HepG2 (cell line): Measurements from ENCODE around the gene AUTS2. TPM values are rescaled to one million over a fixed set of nuclear protein-coding genes. Genes with fewer than 3 reads are reported as not detected.

ENCODE experiments used
- CC2D1A ChIP-seq: sonication (generic); formaldehyde crosslinking; IDR thresholded peaks from 2 replicates; pipeline ENCODE4 v1.8.1; 2023; ENCODE audit warnings: mild to moderate bottlenecking, missing genetic modification reagents
- CSRNP2 ChIP-seq: sonication (generic); formaldehyde crosslinking; conservative IDR thresholded peaks from 2 replicates; pipeline ENCODE4 v1.8.0; 2022; ENCODE audit warnings: low read depth, missing genetic modification reagents
- ETV5 ChIP-seq: IDR thresholded peaks from 2 replicates; pipeline ENCODE4 v1.6.1; 2018; ENCODE audit warnings: missing biosample characterization, missing genetic modification reagents, inconsistent platforms, borderline replicate concordance
- GATAD2A ChIP-seq: IDR thresholded peaks from 2 replicates; pipeline ENCODE4 v1.6.1; 2016
- HIC2 ChIP-seq: sonication (generic); formaldehyde crosslinking; IDR thresholded peaks from 2 replicates; pipeline ENCODE4 v1.9.0; 2022; ENCODE audit warnings: low read depth, missing genetic modification reagents
- MLLT10 ChIP-seq: sonication (generic); formaldehyde crosslinking; IDR thresholded peaks from 2 replicates; pipeline ENCODE4 v1.4.0; 2020; ENCODE audit warnings: missing genetic modification reagents
- MTA3 ChIP-seq: sonication (generic); formaldehyde crosslinking; IDR thresholded peaks from 2 replicates; pipeline ENCODE4 v1.4.0; 2020; ENCODE audit warnings: missing genetic modification reagents
- RAD21 ChIP-seq: fragments of 450-650 bp; formaldehyde crosslinking; IDR thresholded peaks from 2 replicates; pipeline ENCODE4 v1.5.0; 2020; ENCODE audit warnings: mild to moderate bottlenecking
- SOX13 ChIP-seq, 3 experiments: fragments of 450-650 bp in 1 of 3; sonication (generic) in 1 of 3; formaldehyde crosslinking in 1 of 3; IDR thresholded peaks in 2 of 3; conservative IDR thresholded peaks in 1 of 3; 2 replicates each; pipeline versions ENCODE4 v1.5.0 to v1.6.1; 2016 to 2020; ENCODE audit warnings: antibody characterized with exemption in 1 of 3, mild to moderate bottlenecking in 1 of 3, missing compliant biosample characterization in 1 of 3, missing genetic modification reagents in 1 of 3, moderate library complexity in 1 of 3
- ZHX2 ChIP-seq, 2 experiments: sonication (generic) in 1 of 2; formaldehyde crosslinking in 1 of 2; IDR thresholded peaks; 2 replicates each; pipeline versions ENCODE4 v1.6.1 to v1.9.0; 2014 to 2022; ENCODE audit warnings: antibody characterized with exemption in 1 of 2, borderline replicate concordance in 1 of 2, inconsistent platforms in 1 of 2, low read depth in 1 of 2, missing genetic modification reagents in 1 of 2
- ZNF121 ChIP-seq: sonication (generic); formaldehyde crosslinking; IDR thresholded peaks from 2 replicates; pipeline ENCODE4 v1.5.0; 2020; ENCODE audit warnings: mild to moderate bottlenecking, missing genetic modification reagents
- ZNF256 ChIP-seq: sonication (generic); formaldehyde crosslinking; conservative IDR thresholded peaks from 2 replicates; pipeline ENCODE4 v1.4.0; 2020; ENCODE audit warnings: missing genetic modification reagents
- ZNF263 ChIP-seq: sonication (generic); formaldehyde crosslinking; IDR thresholded peaks from 2 replicates; pipeline ENCODE4 v1.4.0; 2020; ENCODE audit warnings: missing genetic modification reagents
- ZNF274 ChIP-seq: sonication (generic); formaldehyde crosslinking; IDR thresholded peaks from 2 replicates; pipeline ENCODE4 v1.5.1; 2020; ENCODE audit warnings: mild to moderate bottlenecking, missing genetic modification reagents
- ZNF720 ChIP-seq: sonication (generic); formaldehyde crosslinking; IDR thresholded peaks from 2 replicates; pipeline ENCODE4 v1.4.0; 2020; ENCODE audit warnings: missing genetic modification reagents
- ZNF749 ChIP-seq: sonication (generic); formaldehyde crosslinking; IDR thresholded peaks from 2 replicates; pipeline ENCODE4 v1.8.0; 2022; ENCODE audit warnings: mild to moderate bottlenecking, missing genetic modification reagents, moderate library complexity, borderline replicate concordance
- ZNF75D ChIP-seq: sonication (generic); formaldehyde crosslinking; IDR thresholded peaks from 2 replicates; pipeline ENCODE4 v1.8.1; 2023; ENCODE audit warnings: missing genetic modification reagents, mild to moderate bottlenecking, borderline replicate concordance
- ZNF770 ChIP-seq: sonication (generic); formaldehyde crosslinking; IDR thresholded peaks from 2 replicates; pipeline ENCODE4 v1.5.0; 2020; ENCODE audit warnings: mild to moderate bottlenecking, missing genetic modification reagents
- ZNF773 ChIP-seq: sonication (generic); formaldehyde crosslinking; IDR thresholded peaks from 2 replicates; pipeline ENCODE4 v1.4.0; 2020; ENCODE audit warnings: missing genetic modification reagents, borderline replicate concordance
- polyA plus RNA-seq, 8 experiments: library from polyadenylated mRNA; depleted of rRNA in 3 of 8; stranded (reverse) in 7 of 8; unstranded in 1 of 8; fragments of >200 nt; fragmentation: Illumina TruSeq in 4 of 8; extraction: Trizol in 4 of 8; gene quantifications; 2 replicates each; pipeline versions ENCODE4 v1.2.1 to v1.2.3, GENCODE V29; 2011 to 2016; ENCODE audit warnings: low read depth in 4 of 8, missing spikeins in 1 of 8, mixed read lengths in 1 of 8; ENCODE audit not compliant: insufficient read depth in 1 of 8
- total RNA-seq, 5 experiments: library from RNA; depleted of rRNA; stranded (reverse); fragments of >200 nt; fragmentation: Illumina TruSeq; extraction: Trizol; gene quantifications; 2 replicates each; pipeline ENCODE4 v1.2.3, GENCODE V29; 2016; ENCODE audit warnings: low read depth in 1 of 5

The AUTS2 gene
- total and polyA plus RNA-seq, 2 of the 13 experiments (the other 11 are each of a cell fraction or from before 2014, with no cell fraction given) = 0.38 TPM; not detected in 1

- TF ChIP-seq CSRNP2 (CRISPR knock-in tag) = no peak
- no peak for TF ChIP-seq RAD21
- TF ChIP-seq MLLT10 (CRISPR knock-in tag) = no peak
- no peak for TF ChIP-seq SOX13 (IDR thresholded peaks at IDR 0.05)
- peak in 1 of 2 experiments; percentile 76; a peak in 2 of 4 replicates for TF ChIP-seq SOX13 (CRISPR knock-in tag; conservative IDR thresholded peaks at IDR 0.05 in 1 of 2, IDR thresholded peaks at IDR 0.05 in 1 of 2)
- TF ChIP-seq MTA3 (CRISPR knock-in tag) = no peak
- TF ChIP-seq ZHX2 (IDR thresholded peaks at IDR 0.05; ENCODE audit: low read depth) = no peak
- no peak for TF ChIP-seq ZHX2 (CRISPR knock-in tag; IDR thresholded peaks at IDR 0.05; ENCODE audit: borderline replicate concordance)
- no peak for TF ChIP-seq HIC2 (CRISPR knock-in tag)
- no peak for TF ChIP-seq ZNF749 (CRISPR knock-in tag)
- no peak for TF ChIP-seq ETV5 (CRISPR knock-in tag)
- peak; percentile 78 for TF ChIP-seq GATAD2A (CRISPR knock-in tag)
- no peak for TF ChIP-seq CC2D1A
- 0 out of 2 replicates have a peak, but pooled peaks have one; percentile 26 for TF ChIP-seq ZNF121 (CRISPR knock-in tag)
- TF ChIP-seq ZNF75D (CRISPR knock-in tag) = no peak
- TF ChIP-seq ZNF263 (CRISPR knock-in tag) = no peak
- TF ChIP-seq ZNF773 (CRISPR knock-in tag) = no peak
- TF ChIP-seq ZNF770 (CRISPR knock-in tag) = peak; percentile 24; the same call in 1 of the 2 replicates
- no peak for TF ChIP-seq ZNF256 (CRISPR knock-in tag)
- TF ChIP-seq ZNF720 (CRISPR knock-in tag) = no peak
- no peak for TF ChIP-seq ZNF274 (CRISPR knock-in tag)
Measured at GRCh38 chr7:70830426-70830825, 1232.2 kb downstream of the AUTS2 start (continued).
